Measurements from ENCODE around the gene KCNQ5. TPM values are rescaled to one million over a fixed set of nuclear protein-coding genes. Genes with fewer than 3 reads are reported as not detected.

KCNQ5 gene
- total RNA-seq, 1 experiment from 2014 or later = 0.07 TPM

DNA sequence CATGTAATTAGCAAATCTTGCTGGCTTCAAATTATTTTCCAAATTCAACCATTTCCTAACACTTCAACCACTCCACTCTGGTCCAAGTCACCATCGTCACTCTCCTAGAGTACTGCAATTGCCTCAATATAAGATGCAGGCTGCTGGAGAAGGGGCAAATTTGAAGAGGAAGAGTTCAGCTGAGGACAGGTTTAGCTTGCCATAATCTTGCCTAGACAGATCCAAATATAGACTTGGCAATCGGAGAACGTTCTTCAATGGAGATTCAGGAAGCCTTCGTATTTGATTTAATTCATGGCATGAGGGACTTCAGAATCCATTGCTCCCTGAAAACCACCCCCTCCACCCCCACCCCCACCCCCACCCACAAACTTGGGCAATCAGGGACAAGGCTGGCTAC lies 618.9 kb downstream of the KCNQ5 start:
- H3K4ac ChIP-seq (ENCODE audit: low read depth, low read length) = no peak overlapping the region
- H3K4me3 Mint-ChIP-seq = no peak overlapping the region
- H4K5ac ChIP-seq (ENCODE audit: insufficient read length, low read depth, low read length) = no peak overlapping the region

More for the DNA sequence above, 618.9 kb downstream of the KCNQ5 start:
- Histone ChIP-seq H4K91ac (ENCODE audit: insufficient read length, low read depth, low read length) (no peak overlapping the region), H3K79me1 (ENCODE audit: insufficient read depth, low read depth, low read length, poor library complexity, severe bottlenecking) (no peaks in the 10 kb centered on the region), H2AFZ (ENCODE audit: low read length) (no peak overlapping the region), H3K79me2 (ENCODE audit: insufficient read depth, low read length) (no peaks in the 10 kb centered on the region), H3K14ac (ENCODE audit: insufficient read depth, low read length) (no peak overlapping the region), H3K4me1 (ENCODE audit: insufficient read depth, low read length) (no peaks in the 10 kb centered on the region), H3K27ac (ENCODE audit: insufficient read length, low read depth, low read length) (no peak overlapping the region), H3K9ac (ENCODE audit: extremely low read depth, insufficient read length, low read length) (no peak overlapping the region), H3K56ac (ENCODE audit: insufficient read length, low read depth, low read length) (no peak overlapping the region), H3K9me3 (ENCODE audit: control insufficient read depth, low read depth, low read length) (no peaks in the 10 kb centered on the region), H4K8ac (replicated peaks; ENCODE audit: insufficient read length, low read depth, low read length) (no peak overlapping the region), H2BK5ac (ENCODE audit: insufficient read length, low read length) (no peak overlapping the region), H3K23me2 (ENCODE audit: insufficient read length, low read depth, low read length, poor library complexity, severe bottlenecking) (no peaks in the 10 kb centered on the region), H4K20me1 (ENCODE audit: control insufficient read depth, insufficient read depth, insufficient read length) (no peaks in the 10 kb centered on the region), H2BK20ac (ENCODE audit: low read depth, low read length, poor library complexity, severe bottlenecking) (no peak overlapping the region), H2BK15ac (ENCODE audit: low read depth, low read length) (no peak overlapping the region), H2BK12ac (ENCODE audit: insufficient read length, low read depth, low read length) (no peak overlapping the region), H2AK5ac (ENCODE audit: insufficient read length, low read length) (no peak overlapping the region), H2BK120ac (ENCODE audit: low read depth, low read length, poor library complexity, severe bottlenecking) (no peak overlapping the region), H3K23ac (ENCODE audit: insufficient read length, low read depth, low read length) (no peak overlapping the region), H3K18ac (ENCODE audit: insufficient read length, low read depth, low read length) (no peak overlapping the region), H3K4me2 (ENCODE audit: insufficient read depth, insufficient read length, low read length) (no peak overlapping the region), H3K27me3 (ENCODE audit: insufficient read depth, low read length) (no peaks in the 10 kb centered on the region), H3T11ph (ENCODE audit: low read length) (no peak overlapping the region)
- Mint-ChIP-seq H3K27ac (no peak overlapping the region), H3K36me3 (ENCODE audit: insufficient read depth in 1 of 3, low read depth in 3 of 3) (no peaks in the 10 kb centered on the region), H3K27me3 (ENCODE audit: low read depth) (no peaks in the 10 kb centered on the region), H3K4me1 (peaks cover 0 to 7% of the 10 kb centered on the region in 2 experiments; a peak in 1 of 4 replicates), H3K9me3 (no peaks in the 10 kb centered on the region)
- DNase-seq = no peak
- WGBS (ENCODE audit: extremely low coverage, insufficient read length, low lambda C conversion rate) = no CpG with 5 or more reads among the region's 4 CpGs
- TF ChIP-seq, protein P1, sequence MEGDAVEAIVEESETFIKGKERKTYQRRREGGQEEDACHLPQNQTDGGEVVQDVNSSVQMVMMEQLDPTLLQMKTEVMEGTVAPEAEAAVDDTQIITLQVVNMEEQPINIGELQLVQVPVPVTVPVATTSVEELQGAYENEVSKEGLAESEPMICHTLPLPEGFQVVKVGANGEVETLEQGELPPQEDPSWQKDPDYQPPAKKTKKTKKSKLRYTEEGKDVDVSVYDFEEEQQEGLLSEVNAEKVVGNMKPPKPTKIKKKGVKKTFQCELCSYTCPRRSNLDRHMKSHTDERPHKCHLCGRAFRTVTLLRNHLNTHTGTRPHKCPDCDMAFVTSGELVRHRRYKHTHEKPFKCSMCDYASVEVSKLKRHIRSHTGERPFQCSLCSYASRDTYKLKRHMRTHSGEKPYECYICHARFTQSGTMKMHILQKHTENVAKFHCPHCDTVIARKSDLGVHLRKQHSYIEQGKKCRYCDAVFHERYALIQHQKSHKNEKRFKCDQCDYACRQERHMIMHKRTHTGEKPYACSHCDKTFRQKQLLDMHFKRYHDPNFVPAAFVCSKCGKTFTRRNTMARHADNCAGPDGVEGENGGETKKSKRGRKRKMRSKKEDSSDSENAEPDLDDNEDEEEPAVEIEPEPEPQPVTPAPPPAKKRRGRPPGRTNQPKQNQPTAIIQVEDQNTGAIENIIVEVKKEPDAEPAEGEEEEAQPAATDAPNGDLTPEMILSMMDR (conservative IDR thresholded peaks at IDR 0.05) = no peak

All from H9 (cell line).